Measurements from ENCODE around the gene QPRT. TPM values are rescaled to one million over a fixed set of nuclear protein-coding genes. Genes with fewer than 3 reads are reported as not detected.
A peak's percentile ranks its signal among the peaks of the same experiment; 100 is the strongest.
"Not testable (repeated sequence)": the region's sequence is repeated elsewhere in the genome, so short reads cannot be mapped to it uniquely, and the experiment has no call there.

Gene QPRT
- total RNA-seq, 2 donors from 2014 or later: 1.7 to 7.4 TPM

DNA sequence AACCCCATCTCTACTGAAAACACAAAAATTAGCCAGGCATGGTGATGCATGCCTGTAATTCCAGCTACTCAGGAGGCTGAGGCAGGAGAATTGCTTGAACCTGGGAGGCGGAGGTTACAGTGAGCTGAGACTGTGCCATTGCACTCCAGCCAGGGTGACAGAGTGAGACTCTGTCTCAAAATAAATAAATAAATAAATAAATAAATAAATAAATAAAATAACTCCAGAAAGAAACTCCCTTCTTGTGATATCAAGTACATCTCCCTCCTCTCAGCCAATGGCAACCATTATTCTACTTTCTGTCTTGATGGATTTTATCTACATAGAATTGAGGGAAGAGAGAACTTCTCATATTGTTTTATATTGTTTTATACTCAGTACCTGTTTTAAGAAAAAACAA, 28.2 kb downstream of the QPRT start:
- intact Hi-C loops (cut with DNase I): loop anchor here in 1 of 2 donors (10.0 kb wide), 1 partner anchor 138 kb away; no protein-coding TSS in a partner anchor
- DNase-seq (ENCODE audit: low spot score): not testable (repeated sequence)

DNA sequence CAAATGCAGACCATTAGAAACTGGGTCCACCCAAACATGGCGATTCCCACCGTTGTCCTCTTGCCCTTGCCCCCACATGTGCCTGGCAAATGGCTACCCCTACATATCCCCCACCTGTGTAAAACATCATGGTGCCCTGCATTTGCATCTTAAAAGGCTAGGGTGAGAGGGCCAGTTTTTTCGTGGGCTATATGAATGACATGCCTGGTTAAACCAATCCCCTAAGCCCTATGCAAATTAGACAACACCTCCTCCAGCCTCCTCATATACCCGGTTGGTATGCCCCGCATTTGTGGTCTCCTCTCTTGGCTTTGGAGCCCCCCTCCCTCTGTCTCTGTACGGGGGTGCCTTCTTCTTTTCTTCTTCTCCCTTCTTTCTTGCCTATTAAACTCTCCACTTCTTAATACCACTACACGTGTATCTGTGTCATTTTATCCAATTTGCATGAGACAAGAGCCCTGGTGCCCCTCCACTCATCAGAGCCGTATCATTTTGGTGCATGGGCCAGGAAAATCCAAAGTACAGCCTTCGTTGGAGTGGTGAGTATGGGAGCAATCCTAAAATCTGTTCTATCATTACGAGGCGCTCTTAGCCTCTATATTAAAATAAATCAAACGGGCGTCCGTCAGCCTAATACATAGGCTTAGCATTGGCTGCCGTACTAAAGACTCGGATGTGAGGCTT, 30.1 kb downstream of the QPRT start:
- intact Hi-C loops (cut with DNase I): loop anchor here in 1 of 2 donors (10.0 kb wide), 1 partner anchor 136 kb away; no protein-coding TSS in a partner anchor

DNA sequence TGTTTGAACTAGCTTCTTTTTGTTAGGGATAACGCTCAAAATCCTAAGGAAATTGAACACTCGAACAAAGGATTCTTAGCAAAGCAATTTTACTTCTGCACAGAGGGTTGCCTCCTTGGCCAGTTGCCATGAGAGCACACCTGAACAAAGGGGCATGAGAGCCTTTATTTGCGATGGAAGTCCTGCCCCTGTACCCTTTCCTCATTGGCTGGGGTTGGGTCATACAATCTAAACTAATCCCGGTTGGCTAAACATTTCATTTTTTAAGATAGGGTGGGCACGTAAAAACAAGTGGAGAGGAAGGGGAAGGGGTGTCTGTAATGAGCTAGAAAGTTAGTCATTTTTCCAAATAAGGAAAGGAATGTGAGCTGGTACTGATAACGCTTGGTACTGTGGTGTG, 30.7 kb downstream of the QPRT start:
- DNase-seq (ENCODE audit: low spot score): not testable (repeated sequence)
- intact Hi-C loops (cut with DNase I): loop anchor here in 1 of 2 donors (10.0 kb wide), 1 partner anchor 135 kb away; no protein-coding TSS in a partner anchor

More for the DNA sequence above, 30.1 kb downstream of the QPRT start:
- peak; percentile 37 for DNase-seq (ENCODE audit: low spot score)

GRCh38 chr16:29710227-29711219, 31.5 kb downstream of the QPRT start:
- peak; percentile 45 for DNase-seq (ENCODE audit: low spot score)
- intact Hi-C loops (cut with DNase I): no loop called here

- no peak for DNase-seq (ENCODE audit: low spot score)
- intact Hi-C loops (cut with DNase I): no loop called here
Measured at GRCh38 chr16:29712809-29713208, 33.8 kb downstream of the QPRT start.

GRCh38 chr16:29714396-29714795, 35.4 kb downstream of the QPRT start:
- DNase-seq (ENCODE audit: low spot score): no peak
- intact Hi-C loops (cut with DNase I): no loop called here

DNA sequence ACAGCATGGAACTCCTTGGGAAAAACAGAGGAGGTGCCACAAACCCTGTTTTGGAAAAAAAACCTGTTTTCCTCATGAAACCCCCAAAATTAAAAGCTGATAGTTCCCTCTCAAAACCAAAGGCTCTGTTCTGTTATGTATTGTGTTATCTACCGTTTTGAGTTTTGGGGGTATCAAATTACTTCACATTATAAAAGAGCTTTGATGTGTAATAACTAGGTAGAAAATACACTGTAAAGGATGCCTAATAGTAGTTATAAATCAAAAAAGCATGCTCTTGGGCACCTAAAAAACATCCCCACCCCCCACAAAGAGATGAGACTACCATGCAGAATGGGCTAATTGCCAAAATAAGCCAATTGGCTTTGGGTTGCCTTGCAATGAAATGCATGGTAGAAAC, 36.0 kb downstream of the QPRT start:
- intact Hi-C loops (cut with DNase I): no loop called here
- DNase-seq (ENCODE audit: low spot score): no peak

- DNase-seq (ENCODE audit: low spot score): no peak
- intact Hi-C loops (cut with DNase I): no loop called here
Measured at GRCh38 chr16:29717113-29717512, 38.1 kb downstream of the QPRT start.

- no peak for DNase-seq (ENCODE audit: low spot score)
- intact Hi-C loops (cut with DNase I): no loop called here
Measured at GRCh38 chr16:29719063-29719462, 40.1 kb downstream of the QPRT start.

GRCh38 chr16:29720703-29721102, 41.7 kb downstream of the QPRT start:
- intact Hi-C loops (cut with DNase I): no loop called here
- DNase-seq (ENCODE audit: low spot score): no peak

- intact Hi-C loops (cut with DNase I): not testable (repeated sequence)
- DNase-seq (ENCODE audit: low spot score): peak; percentile 89
Measured at GRCh38 chr16:29721167-29721879, 42.3 kb downstream of the QPRT start.

- intact Hi-C loops (cut with DNase I): no loop called here
- peak; percentile 47 for DNase-seq (ENCODE audit: low spot score)
Measured at GRCh38 chr16:29726845-29727377, 47.9 kb downstream of the QPRT start.

DNA sequence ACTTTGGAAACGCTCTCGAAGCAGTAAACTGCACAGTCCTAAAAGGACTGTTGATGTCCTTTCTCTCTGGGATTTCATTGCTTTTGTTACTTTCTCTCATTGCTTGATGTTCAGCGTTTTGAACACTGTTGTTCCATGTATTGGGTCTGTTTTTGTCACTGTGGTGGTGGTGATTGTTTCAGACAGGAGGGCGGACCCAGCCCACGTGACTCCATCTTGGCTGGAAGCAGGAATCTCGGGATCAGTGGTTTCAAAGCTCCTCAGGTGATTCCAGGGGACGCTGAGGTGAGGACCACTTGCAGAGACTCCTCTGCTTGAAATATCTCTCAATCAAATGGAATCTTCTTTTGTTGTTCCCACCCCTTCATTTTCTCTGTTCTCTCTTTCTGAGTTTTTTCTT, 48.5 kb downstream of the QPRT start:
- DNase-seq (ENCODE audit: low spot score): peak; percentile 43
- intact Hi-C loops (cut with DNase I): no loop called here

GRCh38 chr16:29729116-29729521, 50.1 kb downstream of the QPRT start:
- DNase-seq (ENCODE audit: low spot score): peak; percentile 14
- intact Hi-C loops (cut with DNase I): no loop called here

DNA sequence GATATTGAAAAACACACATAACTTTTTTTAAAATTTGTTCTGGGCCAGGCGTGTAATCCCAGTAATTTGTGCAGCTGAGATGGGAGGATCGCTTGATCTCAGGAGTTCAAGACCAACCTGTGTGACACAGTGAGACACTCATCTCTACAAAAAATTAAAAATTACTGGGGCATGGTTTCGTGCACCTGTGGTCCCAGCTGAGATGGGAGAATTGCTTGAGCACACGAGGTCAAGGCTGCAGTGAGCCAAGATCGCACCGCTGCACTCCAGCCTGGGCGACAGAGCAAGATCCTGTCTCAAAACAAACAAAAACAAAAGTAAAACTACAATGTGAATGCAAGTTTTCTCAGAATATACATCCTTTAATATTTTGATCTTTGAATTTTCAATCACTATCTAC, 51.7 kb downstream of the QPRT start:
- peak; percentile 24 for DNase-seq (ENCODE audit: low spot score)
- intact Hi-C loops (cut with DNase I): loop anchor here in 1 of 2 donors (10.0 kb wide), 1 partner anchor 1764 kb away; no protein-coding TSS in a partner anchor

GRCh38 chr16:29731768-29732601, 53.0 kb downstream of the QPRT start:
- intact Hi-C loops (cut with DNase I): loop anchor here in 1 of 2 donors (10.0 kb wide), 1 partner anchor 1763 kb away; no protein-coding TSS in a partner anchor
- peak; percentile 41 for DNase-seq (ENCODE audit: low spot score)

GRCh38 chr16:29734786-29735185, 55.8 kb downstream of the QPRT start:
- DNase-seq (ENCODE audit: low spot score): no peak
- intact Hi-C loops (cut with DNase I): loop anchor here in 1 of 2 donors (10.0 kb wide), 1 partner anchor 1760 kb away; no protein-coding TSS in a partner anchor

DNA sequence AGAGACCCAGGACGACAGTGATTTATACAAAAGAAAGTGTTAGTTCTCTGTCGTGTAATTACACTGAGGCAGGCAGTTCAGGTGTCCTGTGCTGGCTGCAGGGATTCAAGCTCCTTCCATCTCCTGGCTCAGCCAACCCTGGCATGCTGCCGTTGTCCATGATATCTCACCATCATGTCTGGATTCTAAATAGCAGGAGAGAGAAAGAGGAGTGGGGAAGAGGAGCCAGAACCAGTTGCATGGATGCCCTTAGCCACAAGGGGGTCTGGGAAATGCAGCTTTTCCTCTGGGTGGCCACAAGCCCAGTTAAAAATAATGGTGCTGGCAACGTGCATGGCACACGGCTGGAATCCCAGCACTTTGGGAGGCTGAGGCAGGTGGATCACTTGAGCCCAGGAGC, 57.1 kb downstream of the QPRT start:
- intact Hi-C loops (cut with DNase I): loop anchor here in 1 of 2 donors (10.0 kb wide), 1 partner anchor 1759 kb away; no protein-coding TSS in a partner anchor
- peak; percentile 5 for DNase-seq (ENCODE audit: low spot score)
